CD4-positive, CD25-positive, alpha-beta regulatory T cell (primary cell): ENCODE results near the gene AUTS2. TPM values are rescaled to one million over a fixed set of nuclear protein-coding genes. Genes with fewer than 3 reads are reported as not detected.
A peak's percentile ranks its signal among the peaks of the same experiment; 100 is the strongest.

Experiments used
- ATAC-seq, 2 donors: fragments of 150-1000 bp; cut with Tn5 transposase; one replicate each; pipeline ENCODE4 v1.10.0; 2021; ENCODE audit warnings: low read depth in 2 of 2, moderate number of reproducible peaks in 2 of 2, moderate library complexity in 1 of 2
- DNase-seq, 3 donors: peaks; one replicate each; pipeline versions ENCODE4 v3.0.0 to v3.0.0-alpha.2; 2012 to 2022; ENCODE audit warnings: mixed read lengths in 1 of 3
- H3K27ac ChIP-seq: one replicate; pipeline ENCODE4 v1.7.0; 2013; ENCODE audit warnings: mild to moderate bottlenecking, low read length; ENCODE audit not compliant: insufficient read depth, poor library complexity, severe bottlenecking
- H3K27me3 ChIP-seq: one replicate; pipeline ENCODE4 v1.7.0; 2013; ENCODE audit warnings: low read length; ENCODE audit not compliant: control insufficient read depth, insufficient read depth
- H3K36me3 ChIP-seq: one replicate; pipeline ENCODE4 v1.7.0; 2013; ENCODE audit warnings: mild to moderate bottlenecking, low read length, moderate library complexity; ENCODE audit not compliant: control insufficient read depth, insufficient read depth
- H3K4me1 ChIP-seq: 2 replicates; pipeline ENCODE4 v1.7.0; 2013; ENCODE audit warnings: mild to moderate bottlenecking, low read length; ENCODE audit not compliant: insufficient read depth, control insufficient read depth, poor library complexity, severe bottlenecking
- H3K4me3 ChIP-seq: one replicate; pipeline ENCODE4 v1.7.0; 2013; ENCODE audit warnings: low read depth, mild to moderate bottlenecking, low read length, moderate library complexity
- H3K9me3 ChIP-seq, 2 experiments: 1 replicate in 1 of 2; 2 replicates in 1 of 2; pipeline ENCODE4 v1.7.0; 2013; ENCODE audit warnings: low read length in 2 of 2, mild to moderate bottlenecking in 1 of 2, moderate library complexity in 1 of 2; ENCODE audit not compliant: control insufficient read depth in 2 of 2
- H3K27ac Mint-ChIP-seq, 3 donors: one replicate each; pipeline ENCODE4 v1.8.0; 2020 to 2022; ENCODE audit warnings: mild to moderate bottlenecking in 3 of 3, mixed read lengths in 3 of 3, moderate library complexity in 2 of 3
- H3K27me3 Mint-ChIP-seq: one replicate; pipeline ENCODE4 v1.8.0; 2022; ENCODE audit warnings: mild to moderate bottlenecking, mixed read lengths
- H3K36me3 Mint-ChIP-seq: one replicate; pipeline ENCODE4 v1.8.0; 2020; ENCODE audit warnings: mixed read lengths
- H3K4me1 Mint-ChIP-seq, 4 donors: one replicate each; pipeline ENCODE4 v1.8.0; 2020 to 2022; ENCODE audit warnings: mixed read lengths in 4 of 4, mild to moderate bottlenecking in 1 of 4
- H3K4me3 Mint-ChIP-seq, 4 donors: one replicate each; pipeline ENCODE4 v1.8.0; 2020 to 2022; ENCODE audit warnings: mild to moderate bottlenecking in 4 of 4, mixed read lengths in 4 of 4, moderate library complexity in 3 of 4
- H3K9me3 Mint-ChIP-seq, 7 donors: one replicate each; pipeline ENCODE4 v1.8.0; 2020 to 2022; ENCODE audit warnings: mixed read lengths in 7 of 7, mild to moderate bottlenecking in 3 of 7, moderate library complexity in 2 of 7
- polyA plus RNA-seq, 4 donors: library from polyadenylated mRNA; unstranded; fragments of 300-500 nt; fragmentation: Illumina TruSeq; gene quantifications; one replicate each; pipeline ENCODE4 v1.2.3, GENCODE V29; 2021
- total RNA-seq: library from RNA; stranded (reverse); gene quantifications from one replicate; pipeline ENCODE4 v1.2.3, GENCODE V29; 2022

The AUTS2 gene
- total and polyA plus RNA-seq, 5 donors from 2014 or later: 0.47 to 32.4 (median 0.74) TPM

DNA sequence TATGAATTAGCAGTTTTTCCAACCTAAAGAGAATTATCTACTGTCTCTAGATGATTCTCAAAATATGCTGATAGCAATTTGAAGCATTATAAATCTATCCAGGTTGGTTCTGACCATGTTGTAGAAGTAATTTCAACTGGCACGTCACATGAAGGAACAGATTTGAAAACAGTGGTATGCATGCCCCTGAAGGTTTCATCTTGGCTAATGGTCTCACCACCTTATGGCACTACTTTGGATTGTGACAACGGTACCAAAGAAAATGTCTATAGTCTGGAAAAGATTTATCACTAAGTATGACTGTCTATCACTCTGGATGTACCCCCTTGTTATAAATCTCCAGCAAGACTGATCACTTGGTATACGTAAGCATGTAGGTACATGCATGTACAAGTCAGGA is 810.6 kb downstream of the AUTS2 start:
- Mint-ChIP-seq H3K27me3 (peaks cover 5% of the 10 kb centered on the region), H3K9me3 (peaks cover 0 to 9% (median 0%) of the 10 kb centered on the region in 7 donors), H3K4me1 (peaks cover 0 to 6% (median 0%) of the 10 kb centered on the region in 4 donors), H3K36me3 (no peaks in the 10 kb centered on the region), H3K27ac (no peak overlapping the region), H3K4me3 (no peak overlapping the region)
- Histone ChIP-seq H3K4me1 (no peaks in the 10 kb centered on the region), H3K4me3 (no peak overlapping the region), H3K36me3 (no peaks in the 10 kb centered on the region), H3K9me3 (no peaks in the 10 kb centered on the region), H3K27ac (no peak overlapping the region), H3K27me3 (no peaks in the 10 kb centered on the region)
- no peak for DNase-seq
- ATAC-seq: no peak

DNA sequence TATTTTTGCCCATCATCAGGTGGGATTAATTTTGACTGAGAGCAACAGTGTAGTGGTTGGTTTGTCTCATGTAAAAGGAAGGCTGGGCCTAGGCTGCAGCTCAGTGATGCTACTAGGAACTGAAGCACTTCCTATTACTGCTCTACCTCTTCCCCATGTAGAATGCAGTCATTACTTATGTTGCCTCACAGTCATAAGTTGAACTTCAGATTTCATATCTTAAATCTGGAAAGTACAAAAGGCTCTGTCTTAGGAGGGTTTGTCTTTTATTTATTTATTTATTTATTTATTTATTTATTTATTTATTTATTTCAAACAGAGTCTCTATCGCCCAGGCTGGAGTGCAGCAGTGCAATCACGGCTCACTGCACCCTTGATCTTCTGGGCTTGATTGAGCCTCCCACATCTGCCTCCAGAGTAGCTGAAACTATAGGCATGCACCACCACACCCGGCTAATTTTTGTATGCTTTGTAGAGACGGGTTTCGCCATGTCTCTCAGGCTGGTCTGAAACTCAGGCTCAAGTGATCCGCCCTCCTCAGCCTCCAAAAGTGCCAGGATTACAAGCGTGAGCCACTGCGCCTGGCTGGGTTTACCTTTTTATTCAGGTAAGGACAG is 812.0 kb downstream of the AUTS2 start:
- ATAC-seq: no peak
- Mint-ChIP-seq H3K27ac (no peak overlapping the region), H3K4me3 (no peak overlapping the region), H3K9me3 (peaks cover 0 to 13% (median 0%) of the 10 kb centered on the region in 7 donors), H3K27me3 (peaks cover 5% of the 10 kb centered on the region), H3K36me3 (no peaks in the 10 kb centered on the region), H3K4me1 (no peaks in the 10 kb centered on the region)
- Histone ChIP-seq H3K27ac (no peak overlapping the region), H3K36me3 (no peaks in the 10 kb centered on the region), H3K27me3 (no peaks in the 10 kb centered on the region), H3K9me3 (no peaks in the 10 kb centered on the region), H3K4me1 (no peaks in the 10 kb centered on the region), H3K4me3 (no peak overlapping the region)
- no peak for DNase-seq

DNA sequence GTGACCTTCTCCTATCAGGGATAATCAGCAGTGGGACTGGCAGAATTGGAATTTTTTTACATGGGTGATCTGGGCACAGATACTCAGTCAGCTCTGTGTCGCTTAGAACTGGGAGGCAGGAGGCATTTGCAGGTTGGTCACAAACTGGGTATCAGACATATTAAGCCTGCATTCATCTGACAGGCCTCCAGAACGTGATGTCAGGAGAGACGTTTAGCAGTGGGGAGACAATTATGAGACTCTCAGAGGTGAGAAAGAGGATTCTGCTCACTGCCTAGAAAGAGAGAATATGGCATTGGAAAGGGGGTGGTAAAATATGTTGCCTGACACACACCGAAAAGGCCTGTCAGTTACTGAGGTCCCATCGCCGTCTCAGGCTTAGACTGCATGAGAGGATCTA is 816.1 kb downstream of the AUTS2 start:
- no peaks in the 10 kb centered on the region for H3K36me3 ChIP-seq
- H3K27me3 ChIP-seq: no peaks in the 10 kb centered on the region
- no peaks in the 10 kb centered on the region for H3K4me1 ChIP-seq
- no peaks in the 10 kb centered on the region for H3K4me1 Mint-ChIP-seq
- no peaks in the 10 kb centered on the region for H3K27me3 Mint-ChIP-seq
- peaks cover 0 to 12% (median 0%) of the 10 kb centered on the region in 7 donors for H3K9me3 Mint-ChIP-seq
- H3K36me3 Mint-ChIP-seq: no peaks in the 10 kb centered on the region
- no peak overlapping the region for H3K4me3 Mint-ChIP-seq
- ATAC-seq (no peak), DNase-seq (no peak)
- H3K27ac Mint-ChIP-seq: no peak overlapping the region
- H3K27ac ChIP-seq: no peak overlapping the region
- H3K4me3 ChIP-seq: no peak overlapping the region
- no peaks in the 10 kb centered on the region for H3K9me3 ChIP-seq

DNA sequence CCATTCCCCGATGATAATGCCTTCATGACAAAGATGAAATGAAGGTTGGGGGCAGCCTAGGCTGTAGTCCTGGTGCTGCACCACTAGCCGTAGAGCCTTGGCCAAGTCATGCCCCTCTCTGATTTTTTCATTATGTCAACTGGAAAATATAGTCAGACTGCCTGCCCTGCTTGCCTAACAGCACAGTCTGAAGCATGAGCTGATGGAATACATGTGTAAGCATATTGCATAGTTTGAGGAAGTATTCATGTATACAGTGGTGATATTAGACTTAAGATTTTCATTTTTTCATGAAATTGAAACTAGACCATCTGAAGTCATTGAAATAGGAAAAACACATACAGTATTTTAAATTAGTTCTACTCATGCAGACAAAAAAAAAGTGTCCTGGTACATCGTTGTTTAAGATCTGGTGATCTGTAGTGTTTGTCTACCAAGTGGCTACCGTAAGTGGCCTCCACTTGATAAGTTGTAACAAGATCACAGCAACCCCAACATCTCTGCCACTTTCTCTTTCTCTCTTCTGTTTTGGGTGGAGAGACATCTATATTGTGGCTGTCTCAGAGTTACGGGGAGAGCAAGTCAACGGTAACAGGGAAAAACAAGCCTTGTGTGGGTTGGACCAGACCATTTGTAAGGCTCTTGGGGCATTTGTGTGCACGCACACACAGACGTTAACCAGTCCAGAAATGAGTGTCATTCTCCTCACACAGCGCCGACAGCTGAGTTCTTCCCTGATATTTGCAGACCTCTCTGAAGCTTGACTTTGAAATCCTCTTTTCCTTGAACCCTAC is 817.1 kb downstream of the AUTS2 start:
- Mint-ChIP-seq H3K36me3 (no peaks in the 10 kb centered on the region), H3K27me3 (no peaks in the 10 kb centered on the region), H3K27ac (no peak overlapping the region), H3K4me3 (no peak overlapping the region), H3K4me1 (no peaks in the 10 kb centered on the region), H3K9me3 (peaks cover 0 to 10% (median 2%) of the 10 kb centered on the region in 7 donors)
- H3K36me3 ChIP-seq: no peaks in the 10 kb centered on the region
- no peaks in the 10 kb centered on the region for H3K9me3 ChIP-seq
- ATAC-seq (no peak), DNase-seq (no peak)
- no peaks in the 10 kb centered on the region for H3K27me3 ChIP-seq
- H3K4me1 ChIP-seq: no peaks in the 10 kb centered on the region
- H3K4me3 ChIP-seq: no peak overlapping the region
- no peak overlapping the region for H3K27ac ChIP-seq

DNA sequence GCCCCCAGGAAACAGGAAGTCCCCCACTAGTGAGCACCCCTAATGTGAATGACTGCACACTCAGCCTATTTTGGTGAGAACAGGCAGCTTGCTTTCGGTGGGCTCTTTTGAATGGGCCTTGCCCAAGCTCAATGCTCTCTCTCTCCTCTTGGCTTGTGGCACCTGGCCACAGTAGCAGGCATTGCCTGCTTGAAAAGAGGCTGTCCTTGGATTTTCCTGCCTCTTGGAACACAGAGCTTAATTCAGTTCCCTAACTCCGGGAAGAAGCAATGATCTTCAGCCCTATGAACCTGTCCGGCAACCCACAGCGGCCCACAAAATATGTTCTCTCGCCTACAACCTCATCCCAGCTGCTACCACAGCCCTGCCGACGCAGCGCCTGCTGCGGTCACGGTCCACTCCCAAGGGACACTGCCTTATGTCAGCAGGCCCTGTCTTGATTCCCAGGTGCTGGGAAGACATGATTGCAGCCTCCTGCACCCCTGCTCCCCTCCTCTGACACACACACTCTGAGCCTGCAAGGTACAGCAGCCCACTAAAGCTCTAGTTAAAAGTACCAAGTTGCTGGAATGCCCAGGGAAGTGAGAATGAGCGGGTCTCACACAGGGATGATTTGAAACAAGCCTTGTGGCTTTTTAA is 818.2 kb downstream of the AUTS2 start:
- no peaks in the 10 kb centered on the region for H3K27me3 Mint-ChIP-seq
- no peak overlapping the region for H3K27ac Mint-ChIP-seq

DNA sequence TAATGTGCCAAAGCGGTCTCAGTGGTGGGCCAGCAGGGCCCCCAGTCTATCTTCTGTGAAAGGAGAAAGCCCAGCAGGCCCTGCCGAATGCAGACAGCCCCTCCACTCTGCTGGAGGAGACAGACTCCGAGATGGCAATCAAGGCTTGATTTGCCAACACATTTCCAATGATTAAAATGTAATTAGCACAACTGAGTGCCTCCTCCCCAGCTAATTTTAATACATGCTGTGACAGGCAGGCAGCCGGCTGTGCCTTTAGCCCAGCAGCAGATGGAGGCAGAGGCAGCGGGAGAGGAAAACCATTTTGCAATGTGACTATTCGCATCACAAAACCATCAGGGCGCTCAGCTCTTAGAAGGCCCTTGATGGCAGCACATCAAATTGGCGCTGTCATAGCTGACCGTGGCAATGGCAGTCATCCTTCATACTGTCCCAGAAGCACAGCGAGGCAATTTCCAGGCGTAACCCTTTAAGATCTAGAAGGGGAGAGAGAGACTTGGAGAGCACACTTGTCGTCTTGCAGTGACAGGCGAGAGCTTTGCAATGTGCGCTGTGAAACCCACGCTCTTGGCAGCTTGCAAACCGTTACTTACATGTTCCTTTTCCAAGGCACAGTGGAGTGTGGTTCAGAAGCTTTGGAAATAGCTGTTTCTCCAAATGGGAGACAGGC is 818.8 kb downstream of the AUTS2 start:
- Histone ChIP-seq H3K4me3 (no peak overlapping the region), H3K27me3 (no peaks in the 10 kb centered on the region), H3K27ac (no peak overlapping the region), H3K36me3 (no peaks in the 10 kb centered on the region), H3K4me1 (no peaks in the 10 kb centered on the region), H3K9me3 (no peaks in the 10 kb centered on the region)
- Mint-ChIP-seq H3K27me3 (no peaks in the 10 kb centered on the region), H3K36me3 (no peaks in the 10 kb centered on the region), H3K27ac (no peak overlapping the region), H3K9me3 (peaks cover 0 to 7% (median 2%) of the 10 kb centered on the region in 7 donors), H3K4me3 (no peak overlapping the region), H3K4me1 (no peaks in the 10 kb centered on the region)
- no peak for DNase-seq
- ATAC-seq: no peak

More for the DNA sequence above, 818.2 kb downstream of the AUTS2 start:
- H3K27me3 ChIP-seq: no peaks in the 10 kb centered on the region
- DNase-seq: no peak
- H3K4me3 ChIP-seq: no peak overlapping the region
- H3K4me1 ChIP-seq: no peaks in the 10 kb centered on the region
- no peaks in the 10 kb centered on the region for H3K36me3 ChIP-seq
- H3K4me3 Mint-ChIP-seq: no peak overlapping the region
- H3K27ac ChIP-seq: no peak overlapping the region
- peaks cover 0 to 7% (median 2%) of the 10 kb centered on the region in 7 donors for H3K9me3 Mint-ChIP-seq
- H3K36me3 Mint-ChIP-seq: no peaks in the 10 kb centered on the region
- H3K4me1 Mint-ChIP-seq: no peaks in the 10 kb centered on the region
- no peak for ATAC-seq
- no peaks in the 10 kb centered on the region for H3K9me3 ChIP-seq

DNA sequence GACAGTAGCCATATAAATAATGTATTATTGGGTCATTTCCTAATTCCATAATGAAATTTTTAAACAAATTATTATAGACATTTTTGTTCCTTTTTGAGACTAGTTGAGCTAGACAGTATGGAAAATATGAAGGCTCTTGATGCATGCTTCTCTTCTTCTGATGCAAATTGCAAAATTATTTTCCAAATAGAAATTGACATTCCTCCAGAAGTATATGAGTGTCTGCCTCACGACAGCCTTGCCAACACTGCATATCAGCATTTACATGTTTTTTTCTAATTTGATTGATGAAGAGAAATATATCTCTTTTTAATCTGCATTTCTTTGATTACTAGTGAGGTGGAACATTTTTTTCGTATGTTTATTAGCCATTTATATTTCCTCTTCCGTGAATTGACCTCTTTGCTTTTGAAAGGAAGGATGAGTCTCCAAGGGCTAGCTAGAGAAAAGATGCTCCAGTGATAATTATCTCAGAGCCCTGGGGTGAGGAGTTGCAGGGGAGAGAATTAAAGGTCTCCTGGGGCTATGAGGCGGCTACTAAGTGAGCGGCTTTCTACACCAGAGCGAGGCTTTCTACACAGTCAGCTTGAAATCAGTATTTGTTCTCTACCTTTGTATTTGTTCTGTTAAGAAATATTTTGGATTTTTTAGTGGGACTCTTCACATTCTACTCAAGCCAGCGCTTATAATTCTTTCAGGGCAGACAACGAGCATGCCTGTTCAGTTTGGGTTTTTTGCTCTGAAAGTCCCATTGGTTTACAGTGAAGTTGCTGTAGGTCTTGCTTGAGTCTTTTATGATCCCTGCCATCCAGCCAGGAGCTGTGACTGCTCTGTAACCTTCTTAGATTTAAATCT is 821.5 kb downstream of the AUTS2 start:
- Histone ChIP-seq H3K4me1 (no peaks in the 10 kb centered on the region), H3K36me3 (no peaks in the 10 kb centered on the region), H3K9me3 (no peaks in the 10 kb centered on the region), H3K27me3 (no peaks in the 10 kb centered on the region), H3K27ac (no peak overlapping the region), H3K4me3 (no peak overlapping the region)
- H3K27me3 Mint-ChIP-seq: no peaks in the 10 kb centered on the region
- peaks cover 0 to 2% (median 0%) of the 10 kb centered on the region in 7 donors for H3K9me3 Mint-ChIP-seq
- H3K4me3 Mint-ChIP-seq: peak overlapping the region in 1 of 4 donors; percentile 81
- no peak overlapping the region for H3K27ac Mint-ChIP-seq
- no peak for ATAC-seq
- no peaks in the 10 kb centered on the region for H3K4me1 Mint-ChIP-seq
- DNase-seq: no peak
- H3K36me3 Mint-ChIP-seq: no peaks in the 10 kb centered on the region
